GM12892 (cell line): ENCODE results near the gene HSD17B7.

ENCODE experiments used
- POLR2A ChIP-seq: IDR thresholded peaks from 2 replicates; pipeline ENCODE4 v1.6.1; 2011; ENCODE audit warnings: low read depth, low read length, control low read depth
- POLR2AphosphoS5 ChIP-seq: IDR thresholded peaks from 2 replicates; pipeline ENCODE4 v1.6.1; 2011; ENCODE audit warnings: low read depth, low read length, control low read depth

DNA sequence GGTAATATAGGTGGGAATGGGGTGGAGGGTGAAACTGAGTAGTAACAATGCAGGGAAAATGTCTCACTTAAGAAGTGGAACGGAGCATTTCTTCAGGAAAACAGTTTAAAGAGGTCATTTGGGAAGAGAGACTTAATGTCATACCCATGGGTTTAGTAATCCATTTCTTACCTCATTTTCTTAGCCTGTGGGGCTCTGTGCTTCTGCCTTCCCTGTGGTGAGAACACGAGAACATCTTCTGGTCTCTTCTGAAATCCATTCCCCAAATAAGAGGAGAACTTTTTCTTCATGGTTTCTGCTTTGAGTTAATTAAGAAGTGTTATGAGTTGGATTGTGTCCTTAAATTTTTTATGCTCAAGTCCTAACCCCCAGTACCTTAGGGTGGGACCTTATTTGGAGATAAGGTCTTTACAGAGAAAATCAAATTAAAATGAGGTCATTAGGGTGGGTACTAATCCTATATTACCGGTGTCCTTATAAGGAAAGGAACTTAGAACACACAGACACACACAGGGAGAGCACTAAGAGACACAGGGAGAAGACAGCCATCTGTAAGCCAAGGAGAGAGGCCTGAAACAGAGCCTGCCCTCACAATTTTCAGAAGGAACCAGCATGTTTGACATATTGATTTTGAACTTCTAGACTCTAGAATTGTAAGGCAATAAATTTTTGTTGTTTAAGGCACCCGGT is 65.1 kb downstream of the HSD17B7 start:
- TF ChIP-seq POLR2AphosphoS5 (no peak), POLR2A (no peak)
